GM12878 (cell line): ENCODE results near the gene ZNF667. TPM values are rescaled to one million over a fixed set of nuclear protein-coding genes. Genes with fewer than 3 reads are reported as not detected.
A peak's percentile ranks its signal among the peaks of the same experiment; 100 is the strongest.

Experiments used
- ATF3 ChIP-seq: IDR thresholded peaks from 2 replicates; pipeline ENCODE4 v1.6.1; 2011; ENCODE audit warnings: low read depth, mild to moderate bottlenecking, low read length, moderate library complexity, borderline replicate concordance; ENCODE audit errors: extremely low read depth
- CBFB ChIP-seq: IDR thresholded peaks from 2 replicates; pipeline ENCODE4 v1.6.1; 2016; ENCODE audit warnings: antibody characterized with exemption, low read depth
- CHD2 ChIP-seq: IDR thresholded peaks from 2 replicates; pipeline ENCODE4 v1.6.1; 2011; ENCODE audit warnings: low read depth, low read length, improper control_type of control experiment, borderline replicate concordance
- ETV6 ChIP-seq, 2 experiments: fragments of 450-650 bp in 1 of 2; IDR thresholded peaks in 1 of 2; conservative IDR thresholded peaks in 1 of 2; 2 replicates each; pipeline ENCODE4 v1.6.1; 2014; ENCODE audit warnings: antibody characterized with exemption in 1 of 2, borderline replicate concordance in 1 of 2, low read depth in 1 of 2, mild to moderate bottlenecking in 1 of 2, moderate library complexity in 1 of 2
- FOXK2 ChIP-seq: fragments of 450-650 bp; IDR thresholded peaks from 2 replicates; pipeline ENCODE4 v1.6.1; 2017; ENCODE audit warnings: mild to moderate bottlenecking, moderate library complexity
- IKZF1 ChIP-seq: fragments of 450-650 bp; conservative IDR thresholded peaks from 2 replicates; pipeline ENCODE4 v1.6.1; 2017; ENCODE audit warnings: antibody characterized with exemption, mild to moderate bottlenecking
- IRF5 ChIP-seq: fragments of 450-650 bp; IDR thresholded peaks from 2 replicates; pipeline ENCODE4 v1.6.1; 2017; ENCODE audit warnings: borderline replicate concordance
- KLF5 ChIP-seq: fragments of 450-650 bp; IDR thresholded peaks from 2 replicates; pipeline ENCODE4 v1.6.1; 2014; ENCODE audit warnings: mild to moderate bottlenecking; ENCODE audit not compliant: partially characterized antibody
- MEF2A ChIP-seq: IDR thresholded peaks from 2 replicates; pipeline ENCODE4 v1.6.1; 2011; ENCODE audit warnings: low read depth, mild to moderate bottlenecking, low read length, moderate library complexity; ENCODE audit not compliant: insufficient read depth
- POLR2AphosphoS2 ChIP-seq: IDR thresholded peaks from 2 replicates; pipeline ENCODE4 v1.6.1; 2011; ENCODE audit warnings: low read depth, mild to moderate bottlenecking, low read length, improper control_type of control experiment, moderate library complexity
- RB1 ChIP-seq: fragments of 450-650 bp; formaldehyde crosslinking; IDR thresholded peaks from 2 replicates; pipeline ENCODE4 v1.6.1; 2017; ENCODE audit warnings: mild to moderate bottlenecking, borderline replicate concordance
- SREBF1 ChIP-seq: IDR thresholded peaks from 2 replicates; pipeline ENCODE4 v1.6.1; 2012; ENCODE audit warnings: mild to moderate bottlenecking, low read length
- TAF1 ChIP-seq: IDR thresholded peaks from 2 replicates; pipeline ENCODE4 v1.6.1; 2011; ENCODE audit warnings: mild to moderate bottlenecking, low read depth, low read length, borderline replicate concordance
- TCF12 ChIP-seq: IDR thresholded peaks from 2 replicates; pipeline ENCODE4 v1.6.1; 2011; ENCODE audit warnings: low read depth, mild to moderate bottlenecking, low read length
- ZBTB33 ChIP-seq: fragments of 450-650 bp; IDR thresholded peaks from 2 replicates; pipeline ENCODE4 v1.6.1; 2017; ENCODE audit warnings: mild to moderate bottlenecking
- ZNF274 ChIP-seq: IDR thresholded peaks from one replicate; pipeline ENCODE4 v1.8.0; 2011; ENCODE audit not compliant: insufficient read length, insufficient read depth
- ZNF384 ChIP-seq: IDR thresholded peaks from 2 replicates; pipeline ENCODE4 v1.6.1; 2012; ENCODE audit warnings: low read depth, mild to moderate bottlenecking, low read length, improper control_type of control experiment, borderline replicate concordance
- ZNF622 ChIP-seq: fragments of 450-650 bp; IDR thresholded peaks from 2 replicates; pipeline ENCODE4 v1.6.1; 2017; ENCODE audit warnings: mild to moderate bottlenecking, inconsistent platforms
- polyA plus RNA-seq, 11 experiments: library from polyadenylated mRNA; depleted of rRNA in 4 of 11; unstranded in 6 of 11; stranded (reverse) in 5 of 11; fragments of >200 nt; fragmentation: Nextera tagmentation in 4 of 11; fragmentation: Illumina TruSeq in 1 of 11; extraction: Ambion mirVana in 4 of 11; extraction: Trizol in 1 of 11; gene quantifications; 1 replicate in 1 of 11; 2 replicates in 10 of 11; pipeline versions ENCODE4 v1.2.1 to v1.2.3, GENCODE V29; 2011 to 2016; ENCODE audit warnings: inconsistent platforms in 2 of 11, missing spikeins in 2 of 11, low read depth in 1 of 11
- total RNA-seq, 4 experiments: library from RNA; depleted of rRNA in 3 of 4; stranded (reverse); fragments of >200 nt in 3 of 4; fragmentation: Illumina TruSeq in 1 of 4; extraction: Trizol in 1 of 4; gene quantifications; 2 replicates each; pipeline versions ENCODE4 v1.2.1 to v1.2.3, GENCODE V29; 2013 to 2021
- TF ChIP-seq, protein P1 (sequence below): IDR thresholded peaks from 2 replicates; pipeline ENCODE4 v1.6.1; 2012; ENCODE audit warnings: low read depth, low read length, improper control_type of control experiment
- TF ChIP-seq, protein P2 (sequence below): IDR thresholded peaks from 2 replicates; pipeline ENCODE4 v1.6.1; 2012; ENCODE audit warnings: mild to moderate bottlenecking, low read depth, low read length

Gene ZNF667
- total and polyA plus RNA-seq, 10 of the 15 experiments (the other 5 are each of a cell fraction or from before 2014, with no cell fraction given) = 0.10 TPM; not detected in 9

- no peak for TF ChIP-seq ZNF384
- TF ChIP-seq ZBTB33 = no peak
- no peak for TF ChIP-seq POLR2AphosphoS2
- no peak for TF ChIP-seq IRF5
- TF ChIP-seq ETV6 (conservative IDR thresholded peaks at IDR 0.05 in 1 of 2, IDR thresholded peaks at IDR 0.05 in 1 of 2; ENCODE audit: borderline replicate concordance in 1 of 2, low read depth in 1 of 2) = no peak
- no peak for TF ChIP-seq SREBF1
- no peak for TF ChIP-seq MEF2A
- TF ChIP-seq, protein P1, sequence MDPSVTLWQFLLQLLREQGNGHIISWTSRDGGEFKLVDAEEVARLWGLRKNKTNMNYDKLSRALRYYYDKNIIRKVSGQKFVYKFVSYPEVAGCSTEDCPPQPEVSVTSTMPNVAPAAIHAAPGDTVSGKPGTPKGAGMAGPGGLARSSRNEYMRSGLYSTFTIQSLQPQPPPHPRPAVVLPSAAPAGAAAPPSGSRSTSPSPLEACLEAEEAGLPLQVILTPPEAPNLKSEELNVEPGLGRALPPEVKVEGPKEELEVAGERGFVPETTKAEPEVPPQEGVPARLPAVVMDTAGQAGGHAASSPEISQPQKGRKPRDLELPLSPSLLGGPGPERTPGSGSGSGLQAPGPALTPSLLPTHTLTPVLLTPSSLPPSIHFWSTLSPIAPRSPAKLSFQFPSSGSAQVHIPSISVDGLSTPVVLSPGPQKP = no peak; the same call in 1 of the 2 replicates
- TF ChIP-seq CBFB = no peak
- TF ChIP-seq RB1 = no peak
- TF ChIP-seq TCF12 = peak; percentile 22; the same call in 1 of the 2 replicates
- no peak for TF ChIP-seq TAF1
- no peak for TF ChIP-seq ZNF274
- no peak for TF ChIP-seq ZNF622
- no peak for TF ChIP-seq FOXK2
- no peak for TF ChIP-seq CHD2
- no peak for TF ChIP-seq KLF5
- TF ChIP-seq IKZF1 = peak; percentile 97
- TF ChIP-seq, protein P2, sequence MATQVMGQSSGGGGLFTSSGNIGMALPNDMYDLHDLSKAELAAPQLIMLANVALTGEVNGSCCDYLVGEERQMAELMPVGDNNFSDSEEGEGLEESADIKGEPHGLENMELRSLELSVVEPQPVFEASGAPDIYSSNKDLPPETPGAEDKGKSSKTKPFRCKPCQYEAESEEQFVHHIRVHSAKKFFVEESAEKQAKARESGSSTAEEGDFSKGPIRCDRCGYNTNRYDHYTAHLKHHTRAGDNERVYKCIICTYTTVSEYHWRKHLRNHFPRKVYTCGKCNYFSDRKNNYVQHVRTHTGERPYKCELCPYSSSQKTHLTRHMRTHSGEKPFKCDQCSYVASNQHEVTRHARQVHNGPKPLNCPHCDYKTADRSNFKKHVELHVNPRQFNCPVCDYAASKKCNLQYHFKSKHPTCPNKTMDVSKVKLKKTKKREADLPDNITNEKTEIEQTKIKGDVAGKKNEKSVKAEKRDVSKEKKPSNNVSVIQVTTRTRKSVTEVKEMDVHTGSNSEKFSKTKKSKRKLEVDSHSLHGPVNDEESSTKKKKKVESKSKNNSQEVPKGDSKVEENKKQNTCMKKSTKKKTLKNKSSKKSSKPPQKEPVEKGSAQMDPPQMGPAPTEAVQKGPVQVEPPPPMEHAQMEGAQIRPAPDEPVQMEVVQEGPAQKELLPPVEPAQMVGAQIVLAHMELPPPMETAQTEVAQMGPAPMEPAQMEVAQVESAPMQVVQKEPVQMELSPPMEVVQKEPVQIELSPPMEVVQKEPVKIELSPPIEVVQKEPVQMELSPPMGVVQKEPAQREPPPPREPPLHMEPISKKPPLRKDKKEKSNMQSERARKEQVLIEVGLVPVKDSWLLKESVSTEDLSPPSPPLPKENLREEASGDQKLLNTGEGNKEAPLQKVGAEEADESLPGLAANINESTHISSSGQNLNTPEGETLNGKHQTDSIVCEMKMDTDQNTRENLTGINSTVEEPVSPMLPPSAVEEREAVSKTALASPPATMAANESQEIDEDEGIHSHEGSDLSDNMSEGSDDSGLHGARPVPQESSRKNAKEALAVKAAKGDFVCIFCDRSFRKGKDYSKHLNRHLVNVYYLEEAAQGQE = no peak
- no peak for TF ChIP-seq ATF3
These were observed 73.1 kb downstream of the ZNF667 start, which contains the start of gene ZNF583 (continued) for GRCh38 chr19:56403764-56404704.
